ENCODE results near the gene PPP1R2C.

PPP1R2C gene

GRCh38 chrX:42748067-42748850 lies 29.7 kb downstream of the PPP1R2C start:
- DNase-seq (ENCODE audit: low spot score) = no peak

GRCh38 chrX:42746606-42747005 lies 31.4 kb downstream of the PPP1R2C start:
- no peak for DNase-seq (ENCODE audit: low spot score)

GRCh38 chrX:42740456-42740855 lies 37.5 kb downstream of the PPP1R2C start:
- no peak for DNase-seq (ENCODE audit: low spot score)

- no peak for DNase-seq (ENCODE audit: low spot score)
Measured at GRCh38 chrX:42739741-42740140, 38.2 kb downstream of the PPP1R2C start.

- no peak for DNase-seq (ENCODE audit: low spot score)
Measured at GRCh38 chrX:42739258-42739657, 38.7 kb downstream of the PPP1R2C start.

- no peak for DNase-seq (ENCODE audit: low spot score)
Measured at GRCh38 chrX:42738552-42738951, 39.4 kb downstream of the PPP1R2C start.

GRCh38 chrX:42735250-42735649 lies 42.7 kb downstream of the PPP1R2C start:
- DNase-seq (ENCODE audit: low spot score) = no peak

GRCh38 chrX:42732506-42732905 lies 45.5 kb downstream of the PPP1R2C start:
- no peak for DNase-seq (ENCODE audit: low spot score)

All from hematopoietic multipotent progenitor cell treated with erythropoietin and hydrocortisone succinate and interleukin-3 and kit ligand, for 15 days (in vitro differentiated cells).